Measurements from ENCODE around the gene ZCCHC14. TPM values are rescaled to one million over a fixed set of nuclear protein-coding genes. Genes with fewer than 3 reads are reported as not detected.

The ZCCHC14 gene
- total RNA-seq, 4 donors from 2014 or later = 27.7 to 56.1 (median 36.7) TPM

DNA sequence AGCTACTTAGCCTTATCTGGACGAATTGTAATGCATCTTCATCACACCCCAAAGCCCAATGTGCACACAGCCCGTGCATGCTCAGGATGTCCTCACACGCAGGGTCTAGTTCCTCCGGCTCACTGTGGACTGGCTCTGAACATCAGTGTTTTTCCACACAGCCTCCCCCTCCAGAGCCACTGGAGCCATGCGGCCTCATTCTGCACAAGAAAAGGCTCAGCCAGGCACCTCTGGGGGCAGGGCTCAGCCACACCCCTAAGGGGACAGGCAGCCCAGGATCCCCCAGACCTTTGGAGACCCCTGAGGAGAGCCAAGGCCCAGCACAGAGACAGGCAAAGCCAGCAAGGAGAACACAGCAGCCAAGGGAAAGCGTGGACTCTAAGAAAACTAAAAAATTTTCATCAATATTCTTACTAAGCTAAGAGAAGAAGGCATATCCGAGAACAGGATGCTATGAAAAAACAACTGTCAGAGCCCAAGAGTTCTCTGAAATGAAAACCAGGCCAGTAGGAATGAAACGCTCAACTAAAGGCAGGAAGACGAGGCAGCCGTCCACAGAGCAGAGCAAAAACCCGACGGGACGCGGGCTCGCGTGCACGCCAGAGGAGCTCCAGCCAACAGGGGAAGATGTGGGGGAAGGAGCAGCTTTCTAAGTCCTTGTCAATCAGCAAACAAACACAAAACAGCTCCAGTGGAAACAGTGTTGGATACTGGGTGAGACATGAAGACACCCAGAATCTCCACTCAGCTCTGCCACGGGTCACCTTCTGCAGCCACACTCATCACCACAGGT, 66.2 kb downstream of the ZCCHC14 start:
- Histone ChIP-seq H3K4me1 (no peaks in the 10 kb centered on the region), H3K36me3 (peaks cover 0 to 21% (median 5%) of the 10 kb centered on the region in 4 donors), H3K27me3 (no peaks in the 10 kb centered on the region), H3K4me3 (no peak overlapping the region), H3K9me3 (no peaks in the 10 kb centered on the region), H3K27ac (no peak overlapping the region)
- no peak for TF ChIP-seq POLR2A (IDR thresholded peaks at IDR 0.05)
- TF ChIP-seq CTCF (IDR thresholded peaks at IDR 0.05) = no peak
- no peak for TF ChIP-seq EP300 (IDR thresholded peaks at IDR 0.05; ENCODE audit: low read depth)
- no peak for TF ChIP-seq POLR2AphosphoS5 (IDR thresholded peaks at IDR 0.05)
- DNase-seq = no peak
- intact Hi-C loops (cut with DNase I; ENCODE audit: low total_unique reads) = loop anchor here (10.0 kb wide), 1 partner anchor 218 kb away; no protein-coding TSS in a partner anchor
- WGBS, 2 donors (ENCODE audit: low coverage in 1 of 2) = 87 to 88% methylated on average over 6 to 18 of the region's 18 CpGs
- in situ Hi-C loops (cut with MboI; ENCODE audit: low pct_ligation_motif_present in 1 of 4, low pct_unique_long_range_greater_than_20kb in 1 of 4, low sequenced_read_pairs in 3 of 4) = no loop called here

DNA sequence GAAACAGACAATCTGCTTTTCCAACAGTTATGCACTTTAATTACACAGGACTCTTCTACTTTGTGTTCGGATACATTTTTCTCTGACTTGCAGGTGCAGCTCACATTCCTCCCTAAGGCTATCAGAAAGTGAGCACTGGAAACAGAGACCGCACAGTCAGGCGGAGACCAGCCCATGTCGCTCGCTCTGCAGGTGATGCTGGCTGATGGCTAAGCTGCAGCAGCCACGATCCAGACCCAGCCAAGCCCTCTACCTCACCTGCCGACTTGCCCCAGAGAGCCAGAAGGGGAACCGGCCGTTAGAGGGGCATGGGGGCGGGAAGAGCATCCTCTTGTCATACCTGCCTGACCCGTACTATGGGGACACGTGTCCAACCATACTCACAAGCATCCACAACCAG, 66.9 kb downstream of the ZCCHC14 start:
- in situ Hi-C loops (cut with MboI; ENCODE audit: low pct_ligation_motif_present in 1 of 4, low pct_unique_long_range_greater_than_20kb in 1 of 4, low sequenced_read_pairs in 3 of 4) (no loop called here), intact Hi-C loops (cut with DNase I; ENCODE audit: low total_unique reads) (loop anchor here (10.0 kb wide), 1 partner anchor 219 kb away; no protein-coding TSS in a partner anchor)
- Histone ChIP-seq H3K9me3 (no peaks in the 10 kb centered on the region), H3K27me3 (no peaks in the 10 kb centered on the region), H3K36me3 (peaks cover 0 to 27% (median 4%) of the 10 kb centered on the region in 4 donors), H3K27ac (no peak overlapping the region), H3K4me3 (no peak overlapping the region), H3K4me1 (no peaks in the 10 kb centered on the region)
- TF ChIP-seq CTCF (IDR thresholded peaks at IDR 0.05) (no peak), POLR2A (IDR thresholded peaks at IDR 0.05) (no peak), POLR2AphosphoS5 (IDR thresholded peaks at IDR 0.05) (no peak), EP300 (IDR thresholded peaks at IDR 0.05; ENCODE audit: low read depth) (no peak)
- WGBS, 2 donors (ENCODE audit: low coverage in 1 of 2) = 91% methylated on average over 12 of the region's 12 CpGs; no CpG with 5 or more reads in 1 of the 2 donors
- DNase-seq = no peak

DNA sequence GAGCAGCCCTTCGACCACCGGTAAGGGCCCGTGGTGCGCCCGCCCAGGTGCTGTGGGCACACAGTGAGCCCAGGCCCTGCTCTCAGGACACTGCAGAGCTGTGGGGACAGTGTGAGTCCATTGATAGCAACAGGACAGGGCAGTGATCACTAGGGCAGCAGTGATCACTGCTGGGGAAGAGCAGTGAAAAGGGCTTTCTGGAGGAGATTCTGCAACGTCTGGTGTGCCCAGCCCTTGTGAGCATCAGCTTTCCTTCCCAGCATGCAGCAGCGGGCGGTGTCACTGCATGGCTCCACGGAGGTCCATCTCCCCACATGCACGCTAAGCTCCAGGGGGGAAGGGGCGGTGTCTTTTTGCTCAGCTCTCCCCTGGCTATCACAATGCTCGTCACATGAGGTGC, 68.6 kb downstream of the ZCCHC14 start:
- Histone ChIP-seq H3K36me3 (peaks cover 0 to 28% (median 7%) of the 10 kb centered on the region in 4 donors), H3K27ac (no peak overlapping the region), H3K4me3 (no peak overlapping the region), H3K9me3 (no peaks in the 10 kb centered on the region), H3K4me1 (no peaks in the 10 kb centered on the region), H3K27me3 (no peaks in the 10 kb centered on the region)
- DNase-seq = no peak
- intact Hi-C loops (cut with DNase I; ENCODE audit: low total_unique reads) = loop anchor here (10.0 kb wide), 1 partner anchor 221 kb away; no protein-coding TSS in a partner anchor
- TF ChIP-seq POLR2A (IDR thresholded peaks at IDR 0.05) (no peak), POLR2AphosphoS5 (IDR thresholded peaks at IDR 0.05) (no peak), EP300 (IDR thresholded peaks at IDR 0.05; ENCODE audit: low read depth) (no peak), CTCF (IDR thresholded peaks at IDR 0.05) (no peak)
- in situ Hi-C loops (cut with MboI; ENCODE audit: low pct_ligation_motif_present in 1 of 4, low pct_unique_long_range_greater_than_20kb in 1 of 4, low sequenced_read_pairs in 3 of 4) = loop anchor here in 2 of 4 donors (25.0 kb wide), 2 partner anchors 213 to 338 kb away; partner anchors contain the start of gene KLHDC4 (in 1 of the 2)
- 90% methylated on average over 12 of the region's 12 CpGs; no CpG with 5 or more reads in 1 of the 2 donors for WGBS, 2 donors (ENCODE audit: low coverage in 1 of 2)

GRCh38 chr16:87423429-87423828, 69.4 kb downstream of the ZCCHC14 start:
- intact Hi-C loops (cut with DNase I; ENCODE audit: low total_unique reads) (loop anchor here (10.0 kb wide), 1 partner anchor 221 kb away; no protein-coding TSS in a partner anchor), in situ Hi-C loops (cut with MboI; ENCODE audit: low pct_ligation_motif_present in 1 of 4, low pct_unique_long_range_greater_than_20kb in 1 of 4, low sequenced_read_pairs in 3 of 4) (loop anchor here in 2 of 4 donors (25.0 kb wide), 2 partner anchors 214 to 339 kb away; partner anchors contain the start of gene KLHDC4 (in 1 of the 2))
- H3K9me3 ChIP-seq = no peaks in the 10 kb centered on the region
- H3K27ac ChIP-seq = no peak overlapping the region
- TF ChIP-seq POLR2AphosphoS5 (IDR thresholded peaks at IDR 0.05) (no peak), EP300 (IDR thresholded peaks at IDR 0.05; ENCODE audit: low read depth) (no peak), POLR2A (IDR thresholded peaks at IDR 0.05) (no peak), CTCF (IDR thresholded peaks at IDR 0.05) (no peak)
- H3K27me3 ChIP-seq = no peaks in the 10 kb centered on the region
- DNase-seq = no peak
- H3K4me1 ChIP-seq = peaks cover 0 to 7% (median 0%) of the 10 kb centered on the region in 4 donors
- WGBS, 2 donors (ENCODE audit: low coverage in 1 of 2) = 93 to 100% methylated on average over 1 to 15 of the region's 15 CpGs
- H3K4me3 ChIP-seq = no peak overlapping the region
- peaks cover 0 to 26% (median 7%) of the 10 kb centered on the region in 4 donors for H3K36me3 ChIP-seq

All from transverse colon (tissue), 4 donors.